Skeletal muscle satellite cell (primary cell): Measurements from ENCODE around the gene HTT.

Experiments
- H3K27me3 ChIP-seq: 2 replicates; pipeline ENCODE4 v1.7.0; 2013; ENCODE audit warnings: low read length; ENCODE audit not compliant: control insufficient read depth, insufficient read depth
- H3K36me3 ChIP-seq: 2 replicates; pipeline ENCODE4 v1.7.0; 2013; ENCODE audit warnings: mild to moderate bottlenecking, control low read depth, low read length; ENCODE audit not compliant: insufficient read depth
- H3K4me1 ChIP-seq: 2 replicates; pipeline ENCODE4 v1.7.0; 2013; ENCODE audit warnings: low read length; ENCODE audit not compliant: control insufficient read depth, insufficient read depth
- H3K4me2 ChIP-seq: 2 replicates; pipeline ENCODE4 v1.7.0; 2013; ENCODE audit warnings: mild to moderate bottlenecking, low read length
- H3K4me3 ChIP-seq: 2 replicates; pipeline ENCODE4 v1.7.0; 2013; ENCODE audit warnings: low read length
- H3K9ac ChIP-seq: 2 replicates; pipeline ENCODE4 v1.7.0; 2013; ENCODE audit warnings: mild to moderate bottlenecking, low read depth, low read length, moderate library complexity
- H3K9me3 ChIP-seq: replicated peaks from 2 replicates; pipeline ENCODE4 v1.7.0; 2013; ENCODE audit warnings: mild to moderate bottlenecking, control low read depth, low read length

The HTT gene

DNA sequence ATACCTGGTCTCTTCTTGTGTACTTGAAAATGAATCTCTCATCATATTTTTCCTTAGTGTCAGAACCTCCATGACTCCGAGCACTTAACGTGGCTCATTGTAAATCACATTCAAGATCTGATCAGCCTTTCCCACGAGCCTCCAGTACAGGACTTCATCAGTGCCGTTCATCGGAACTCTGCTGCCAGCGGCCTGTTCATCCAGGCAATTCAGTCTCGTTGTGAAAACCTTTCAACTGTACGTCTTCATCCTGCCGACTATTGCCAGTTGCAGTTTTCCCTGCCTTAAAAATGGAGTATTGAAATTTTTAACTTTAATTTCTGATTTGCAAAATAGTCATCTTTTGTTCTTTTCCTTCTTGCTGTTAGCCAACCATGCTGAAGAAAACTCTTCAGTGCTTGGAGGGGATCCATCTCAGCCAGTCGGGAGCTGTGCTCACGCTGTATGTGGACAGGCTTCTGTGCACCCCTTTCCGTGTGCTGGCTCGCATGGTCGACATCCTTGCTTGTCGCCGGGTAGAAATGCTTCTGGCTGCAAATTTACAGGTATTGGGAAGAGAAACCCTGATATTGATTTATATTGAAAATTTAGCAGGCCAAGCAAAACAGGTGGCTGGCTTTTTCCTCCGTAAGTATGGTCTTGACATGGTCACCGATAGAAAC lies 132.1 kb downstream of the HTT start:
- no peaks in the 10 kb centered on the region for H3K9me3 ChIP-seq
- H3K9ac ChIP-seq = no peak overlapping the region
- no peak overlapping the region for H3K4me2 ChIP-seq
- H3K27me3 ChIP-seq = no peaks in the 10 kb centered on the region
- peaks cover 22% of the 10 kb centered on the region for H3K4me1 ChIP-seq
- no peak overlapping the region for H3K4me3 ChIP-seq
- peaks cover 38% of the 10 kb centered on the region for H3K36me3 ChIP-seq

DNA sequence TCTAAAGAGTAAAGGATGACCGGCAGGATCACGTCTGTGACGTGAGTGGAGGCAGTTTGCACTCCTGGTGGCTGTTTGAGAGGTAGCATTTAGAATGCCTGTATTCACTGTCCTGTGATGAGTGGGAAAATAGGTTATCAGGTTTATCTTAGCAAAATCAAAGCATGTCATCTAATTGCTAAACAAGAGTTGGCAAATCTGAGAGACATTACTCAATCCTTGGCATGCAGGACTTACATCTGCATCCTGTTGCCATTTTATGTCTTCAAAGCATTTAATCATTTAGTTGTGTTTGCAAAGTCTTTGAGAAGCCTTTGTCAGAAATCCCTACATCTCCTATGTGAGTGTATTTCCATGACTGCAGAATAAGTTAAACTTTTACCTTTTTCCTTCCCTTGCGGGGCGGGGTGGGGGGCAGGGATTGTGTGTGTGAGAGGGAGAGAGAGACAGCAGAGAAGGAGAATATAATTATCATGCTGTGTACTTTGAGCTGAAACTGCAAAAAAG lies 133.1 kb downstream of the HTT start:
- no peaks in the 10 kb centered on the region for H3K27me3 ChIP-seq
- no peak overlapping the region for H3K9ac ChIP-seq
- H3K4me3 ChIP-seq = no peak overlapping the region
- peaks cover 12% of the 10 kb centered on the region for H3K4me1 ChIP-seq
- H3K4me2 ChIP-seq = no peak overlapping the region
- no peaks in the 10 kb centered on the region for H3K9me3 ChIP-seq
- peaks cover 47% of the 10 kb centered on the region for H3K36me3 ChIP-seq

DNA sequence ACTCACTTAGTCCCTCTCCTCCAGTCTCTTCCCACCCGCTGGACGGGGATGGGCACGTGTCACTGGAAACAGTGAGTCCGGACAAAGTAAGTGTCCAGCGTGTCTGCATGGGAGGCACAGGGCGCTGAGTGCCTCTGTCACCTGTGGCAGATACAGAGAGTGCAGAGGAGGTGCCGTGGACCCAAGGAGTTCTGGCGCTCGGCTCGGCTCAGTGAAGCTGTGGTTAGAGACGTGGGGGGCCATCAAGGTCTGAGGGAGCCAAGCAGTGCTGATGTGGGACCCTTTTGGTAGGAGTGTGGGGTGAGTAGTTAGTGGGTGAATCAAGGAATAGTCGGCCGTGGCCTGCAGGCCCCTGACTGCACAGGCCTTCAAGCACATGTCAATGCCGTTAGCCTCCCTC lies 134.3 kb downstream of the HTT start:
- Histone ChIP-seq H3K4me1 (peaks cover 7% of the 10 kb centered on the region), H3K4me3 (no peak overlapping the region), H3K36me3 (peaks cover 60% of the 10 kb centered on the region), H3K9ac (no peak overlapping the region), H3K9me3 (no peaks in the 10 kb centered on the region), H3K27me3 (no peaks in the 10 kb centered on the region), H3K4me2 (no peak overlapping the region)

DNA sequence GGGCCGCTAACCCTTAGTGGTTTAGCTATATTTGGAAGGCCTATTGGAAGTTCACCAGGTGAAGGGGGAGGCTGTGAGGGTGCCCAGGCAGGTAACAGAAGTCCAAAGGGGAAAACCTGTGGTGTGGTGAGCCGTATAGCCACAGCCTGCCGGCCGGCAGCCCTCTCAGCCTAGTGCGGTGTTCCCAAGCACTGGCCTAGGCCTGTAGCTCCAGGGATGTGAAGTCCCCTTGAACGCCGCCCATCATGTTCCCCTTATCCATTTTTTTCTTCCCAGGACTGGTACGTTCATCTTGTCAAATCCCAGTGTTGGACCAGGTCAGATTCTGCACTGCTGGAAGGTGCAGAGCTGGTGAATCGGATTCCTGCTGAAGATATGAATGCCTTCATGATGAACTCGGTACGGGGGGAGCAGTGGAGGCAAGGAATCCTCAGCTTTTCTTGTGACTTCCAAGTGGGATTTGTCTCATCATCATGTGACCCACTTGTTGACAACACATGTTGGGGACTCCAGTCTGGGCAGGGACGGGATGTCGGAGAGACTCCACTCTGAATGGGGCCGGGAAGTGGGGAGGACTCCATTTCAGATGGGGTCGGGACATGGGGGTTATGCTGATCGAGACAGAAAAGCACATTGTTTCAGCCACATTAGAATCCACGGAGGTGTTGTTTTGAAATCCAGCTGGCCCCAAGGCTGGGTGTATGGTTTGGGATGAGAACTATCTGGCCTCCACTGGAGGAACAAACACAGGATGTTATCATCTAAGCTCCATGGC lies 135.3 kb downstream of the HTT start:
- no peak overlapping the region for H3K4me2 ChIP-seq
- H3K36me3 ChIP-seq = peaks cover 67% of the 10 kb centered on the region
- H3K9me3 ChIP-seq = no peaks in the 10 kb centered on the region
- peaks cover 4% of the 10 kb centered on the region for H3K4me1 ChIP-seq
- no peak overlapping the region for H3K4me3 ChIP-seq
- no peak overlapping the region for H3K9ac ChIP-seq
- H3K27me3 ChIP-seq = no peaks in the 10 kb centered on the region

DNA sequence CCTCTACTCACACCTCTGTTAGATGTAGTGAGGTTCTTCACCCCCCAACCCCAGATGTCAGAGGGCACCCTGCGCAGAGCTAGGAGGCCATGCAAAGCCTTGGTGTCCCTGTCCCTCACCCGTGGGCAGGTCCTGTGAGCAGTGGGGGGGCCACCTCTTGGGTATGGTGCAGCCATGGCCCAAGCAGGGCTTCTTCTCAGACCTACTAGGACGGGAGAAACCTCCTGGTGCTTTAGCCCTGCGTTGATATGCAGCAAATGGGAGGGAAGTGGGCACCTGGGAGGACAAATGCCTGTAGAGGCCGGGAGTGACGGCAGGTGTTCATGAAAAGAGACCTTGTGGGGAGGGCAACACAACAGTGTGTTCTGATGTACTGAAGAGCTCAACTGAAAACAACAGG lies 136.0 kb downstream of the HTT start:
- H3K9ac ChIP-seq = no peak overlapping the region
- H3K4me3 ChIP-seq = no peak overlapping the region
- H3K27me3 ChIP-seq = no peaks in the 10 kb centered on the region
- H3K36me3 ChIP-seq = peaks cover 74% of the 10 kb centered on the region
- H3K4me1 ChIP-seq = peaks cover 4% of the 10 kb centered on the region
- no peak overlapping the region for H3K4me2 ChIP-seq
- H3K9me3 ChIP-seq = no peaks in the 10 kb centered on the region

DNA sequence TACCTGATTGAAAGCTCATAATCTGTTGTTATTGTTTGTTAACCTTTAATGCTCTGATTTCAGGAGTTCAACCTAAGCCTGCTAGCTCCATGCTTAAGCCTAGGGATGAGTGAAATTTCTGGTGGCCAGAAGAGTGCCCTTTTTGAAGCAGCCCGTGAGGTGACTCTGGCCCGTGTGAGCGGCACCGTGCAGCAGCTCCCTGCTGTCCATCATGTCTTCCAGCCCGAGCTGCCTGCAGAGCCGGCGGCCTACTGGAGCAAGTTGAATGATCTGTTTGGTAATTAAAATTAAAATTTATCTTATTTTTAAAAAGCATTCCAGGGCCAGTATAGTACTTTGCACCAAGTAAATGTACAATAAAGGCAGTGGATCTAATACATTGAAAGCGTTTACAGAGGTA lies 137.4 kb downstream of the HTT start:
- no peak overlapping the region for H3K4me3 ChIP-seq
- H3K27me3 ChIP-seq = no peaks in the 10 kb centered on the region
- peaks cover 78% of the 10 kb centered on the region for H3K36me3 ChIP-seq
- peaks cover 4% of the 10 kb centered on the region for H3K4me1 ChIP-seq
- H3K4me2 ChIP-seq = no peak overlapping the region
- no peaks in the 10 kb centered on the region for H3K9me3 ChIP-seq
- H3K9ac ChIP-seq = no peak overlapping the region

DNA sequence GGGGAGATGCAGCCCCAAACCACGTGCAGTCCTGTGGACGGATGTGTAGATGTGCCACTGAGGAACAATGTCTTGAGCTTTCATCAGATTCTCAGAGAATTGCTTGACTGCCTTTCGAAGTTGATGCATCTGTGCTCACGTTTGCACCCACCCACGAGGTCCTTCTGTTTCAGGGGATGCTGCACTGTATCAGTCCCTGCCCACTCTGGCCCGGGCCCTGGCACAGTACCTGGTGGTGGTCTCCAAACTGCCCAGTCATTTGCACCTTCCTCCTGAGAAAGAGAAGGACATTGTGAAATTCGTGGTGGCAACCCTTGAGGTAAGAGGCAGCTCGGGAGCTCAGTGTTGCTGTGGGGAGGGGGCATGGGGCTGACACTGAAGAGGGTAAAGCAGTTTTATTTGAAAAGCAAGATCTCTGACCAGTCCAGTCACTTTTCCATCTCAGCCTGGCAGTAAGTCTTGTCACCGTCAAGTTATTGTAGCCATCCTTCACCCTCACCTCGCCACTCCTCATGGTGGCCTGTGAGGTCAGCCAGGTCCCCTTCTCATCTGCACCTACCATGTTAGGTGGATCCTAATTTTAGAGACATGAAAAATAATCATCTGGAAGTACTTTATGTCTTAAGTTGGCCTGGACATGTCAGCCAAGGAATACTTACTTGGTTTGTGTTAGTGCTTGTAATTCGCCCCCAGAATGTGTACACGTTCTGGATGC lies 138.1 kb downstream of the HTT start:
- H3K9ac ChIP-seq = no peak overlapping the region
- no peaks in the 10 kb centered on the region for H3K9me3 ChIP-seq
- H3K4me3 ChIP-seq = no peak overlapping the region
- peaks cover 80% of the 10 kb centered on the region for H3K36me3 ChIP-seq
- peaks cover 4% of the 10 kb centered on the region for H3K4me1 ChIP-seq
- H3K27me3 ChIP-seq = no peaks in the 10 kb centered on the region
- no peak overlapping the region for H3K4me2 ChIP-seq

DNA sequence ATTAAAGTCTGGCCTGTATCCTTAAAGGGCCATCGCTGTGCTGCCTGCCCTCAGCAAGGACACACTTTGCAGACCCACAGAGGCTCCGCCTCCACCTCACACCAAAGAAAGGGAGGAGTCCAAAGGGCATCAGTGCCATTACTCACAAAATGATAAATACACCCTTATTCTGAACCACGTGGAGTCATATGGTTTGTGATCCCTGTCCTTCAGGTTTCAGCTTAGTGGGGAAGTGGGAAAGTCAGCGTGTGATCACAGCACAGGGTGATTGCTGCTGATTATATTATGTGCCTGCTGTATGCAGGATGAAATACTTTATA lies 138.6 kb downstream of the HTT start:
- peaks cover 85% of the 10 kb centered on the region for H3K36me3 ChIP-seq
- H3K4me3 ChIP-seq = no peak overlapping the region

DNA sequence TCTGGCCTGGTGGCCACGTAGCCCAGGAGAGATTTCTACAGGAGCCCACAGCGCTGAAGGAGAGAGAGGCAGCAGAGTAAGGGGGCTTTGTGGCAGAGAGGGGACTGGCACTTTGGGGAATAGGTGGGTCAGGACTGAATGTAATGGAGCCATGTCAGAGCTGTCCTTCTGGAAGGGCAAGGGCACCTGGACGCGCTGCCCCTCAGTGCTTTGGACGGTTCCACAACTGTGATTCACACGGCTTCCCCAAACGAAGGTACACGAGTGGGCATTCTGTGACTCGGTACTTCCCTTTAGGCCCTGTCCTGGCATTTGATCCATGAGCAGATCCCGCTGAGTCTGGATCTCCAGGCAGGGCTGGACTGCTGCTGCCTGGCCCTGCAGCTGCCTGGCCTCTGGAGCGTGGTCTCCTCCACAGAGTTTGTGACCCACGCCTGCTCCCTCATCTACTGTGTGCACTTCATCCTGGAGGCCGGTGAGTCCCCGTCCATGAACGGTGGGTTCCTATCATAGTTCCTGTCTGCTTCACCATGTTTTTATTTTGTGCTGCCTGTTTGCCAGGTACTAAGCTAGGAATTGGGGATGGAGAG lies 139.3 kb downstream of the HTT start:
- H3K36me3 ChIP-seq = peaks cover 86% of the 10 kb centered on the region
- H3K4me3 ChIP-seq = no peak overlapping the region
- no peak overlapping the region for H3K9ac ChIP-seq
- no peaks in the 10 kb centered on the region for H3K9me3 ChIP-seq
- no peak overlapping the region for H3K4me2 ChIP-seq
- H3K4me1 ChIP-seq = no peaks in the 10 kb centered on the region
- no peaks in the 10 kb centered on the region for H3K27me3 ChIP-seq

More for the DNA sequence above, 138.6 kb downstream of the HTT start:
- H3K9ac ChIP-seq = no peak overlapping the region
- H3K27me3 ChIP-seq = no peaks in the 10 kb centered on the region
- H3K4me1 ChIP-seq = no peaks in the 10 kb centered on the region
- no peaks in the 10 kb centered on the region for H3K9me3 ChIP-seq
- H3K4me2 ChIP-seq = no peak overlapping the region

DNA sequence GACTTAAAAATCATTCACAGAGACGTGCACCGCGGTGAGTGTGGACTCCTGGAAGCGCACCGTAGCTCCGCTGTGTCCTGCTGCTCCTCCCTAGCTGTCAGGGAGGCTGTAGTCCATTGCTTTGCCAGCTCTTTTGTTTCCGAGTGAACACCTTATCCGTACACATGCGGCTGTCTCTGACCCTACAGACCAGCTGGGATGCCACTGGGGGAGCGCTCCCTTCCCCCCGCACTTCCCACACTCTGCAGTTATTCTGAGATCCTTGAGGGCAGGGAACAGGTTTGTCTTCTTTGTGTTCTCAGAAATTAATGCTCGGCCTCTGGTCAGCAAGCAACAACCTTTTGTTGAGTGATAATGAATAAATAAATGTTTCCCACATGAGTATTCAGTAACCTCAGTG lies 140.8 kb downstream of the HTT start:
- H3K4me2 ChIP-seq = no peak overlapping the region
- peaks cover 85% of the 10 kb centered on the region for H3K36me3 ChIP-seq
- no peaks in the 10 kb centered on the region for H3K4me1 ChIP-seq
- H3K9ac ChIP-seq = no peak overlapping the region
- H3K9me3 ChIP-seq = no peaks in the 10 kb centered on the region
- H3K4me3 ChIP-seq = no peak overlapping the region
- no peaks in the 10 kb centered on the region for H3K27me3 ChIP-seq

DNA sequence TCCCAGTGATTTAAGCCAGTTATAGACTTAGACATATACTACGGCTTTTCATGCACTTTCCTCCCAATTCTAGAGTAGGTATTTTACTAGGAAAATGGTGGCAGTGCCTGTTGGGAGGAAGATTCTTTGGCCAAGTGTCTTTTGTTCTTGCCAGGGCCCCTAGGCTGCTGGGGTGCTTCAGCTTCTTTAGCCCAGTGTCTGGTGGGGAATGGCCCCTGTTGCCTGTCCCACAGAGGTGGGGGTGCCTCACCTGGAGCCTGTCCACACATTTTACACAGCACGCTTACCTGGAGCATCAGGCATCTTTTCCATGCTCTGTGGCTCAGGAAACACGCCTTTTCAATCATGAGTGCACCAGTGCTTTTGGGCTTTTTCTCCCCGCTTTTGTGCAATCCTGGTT lies 141.3 kb downstream of the HTT start:
- Histone ChIP-seq H3K9me3 (no peaks in the 10 kb centered on the region), H3K27me3 (no peaks in the 10 kb centered on the region), H3K4me3 (no peak overlapping the region), H3K36me3 (peaks cover 85% of the 10 kb centered on the region), H3K9ac (no peak overlapping the region), H3K4me1 (no peaks in the 10 kb centered on the region), H3K4me2 (no peak overlapping the region)
